Erythroblast (primary cell): Measurements from ENCODE around the gene CYP51A1.
A peak's percentile ranks its signal among the peaks of the same experiment; 100 is the strongest.
"Not testable (repeated sequence)": the region's sequence is repeated elsewhere in the genome, so short reads cannot be mapped to it uniquely, and the experiment has no call there.

Experiments used
- DNase-seq, 2 experiments: peaks; one replicate each; lab custom pipeline; 2025; lab: John Stamatoyannopoulos, UW
- GATA1 ChIP-seq: IDR thresholded peaks from 2 replicates; pipeline ENCODE4 v1.6.1; 2011; ENCODE audit warnings: low read depth, mild to moderate bottlenecking, control low read depth, low read length, moderate library complexity
- POLR2A ChIP-seq: IDR thresholded peaks from 2 replicates; pipeline ENCODE4 v1.6.1; 2011; ENCODE audit warnings: mild to moderate bottlenecking, low read length

CYP51A1 gene

GRCh38 chr7:92134271-92135051 lies at the start of gene CYP51A1:
CYP51A1 (minus strand) TSS chr7:92134477; CDS start chr7:92134364, 113 bp downstream.
- DNase-seq: peak; percentile 96 to 97
- TF ChIP-seq POLR2A (peak; percentile 97), GATA1 (no peak)

GRCh38 chr7:92178928-92179924 lies 44.9 kb upstream of the CYP51A1 start, which contains the start of gene LRRD1:
LRRD1 (minus strand) TSS chr7:92179142; CDS start chr7:92165202, 13,940 bp downstream.
- peak; percentile 89 to 90 for DNase-seq
- TF ChIP-seq POLR2A: no peak
- no peak for TF ChIP-seq GATA1

- DNase-seq: no peak
Observed at GRCh38 chr7:92177362-92177761, 43.1 kb upstream of the CYP51A1 start.

GRCh38 chr7:92169529-92169928 lies 35.3 kb upstream of the CYP51A1 start:
- not testable (repeated sequence) for DNase-seq

More at GRCh38 chr7:92177362-92177761, 43.1 kb upstream of the CYP51A1 start:
- TF ChIP-seq POLR2A: no peak
- no peak for TF ChIP-seq GATA1

- peak; percentile 16 to 57 for DNase-seq
- no peak for TF ChIP-seq POLR2A
- TF ChIP-seq GATA1: no peak
Observed at GRCh38 chr7:92161271-92161670, 27.0 kb upstream of the CYP51A1 start.

- DNase-seq: no peak
Observed at GRCh38 chr7:92158660-92159575, 24.6 kb upstream of the CYP51A1 start.

GRCh38 chr7:92156990-92157389 lies 22.7 kb upstream of the CYP51A1 start:
- no peak for DNase-seq
- TF ChIP-seq GATA1 (no peak), POLR2A (no peak)

More at GRCh38 chr7:92158660-92159575, 24.6 kb upstream of the CYP51A1 start:
- TF ChIP-seq POLR2A: no peak
- no peak for TF ChIP-seq GATA1

- TF ChIP-seq POLR2A (no peak), GATA1 (no peak)
- no peak for DNase-seq
Observed at GRCh38 chr7:92155108-92155739, 20.9 kb upstream of the CYP51A1 start.

GRCh38 chr7:92150450-92151017 lies 16.3 kb upstream of the CYP51A1 start:
- TF ChIP-seq POLR2A (no peak), GATA1 (no peak)

GRCh38 chr7:92149736-92150239 lies 15.5 kb upstream of the CYP51A1 start:
- TF ChIP-seq POLR2A (no peak), GATA1 (no peak)
- no peak for DNase-seq

More at GRCh38 chr7:92150450-92151017, 16.3 kb upstream of the CYP51A1 start:
- no peak for DNase-seq

- DNase-seq: not testable (repeated sequence)
Observed at GRCh38 chr7:92143192-92143880, 9.1 kb upstream of the CYP51A1 start.

GRCh38 chr7:92142791-92143190 lies 8.5 kb upstream of the CYP51A1 start:
- not testable (repeated sequence) for DNase-seq
